Fibroblast of lung (primary cell): ENCODE results near the gene ZFTA. TPM values are rescaled to one million over a fixed set of nuclear protein-coding genes. Genes with fewer than 3 reads are reported as not detected.
A peak's percentile ranks its signal among the peaks of the same experiment; 100 is the strongest.

Experiments
- DNase-seq, 2 donors: peaks; one replicate each; pipeline versions ENCODE4 v3.0.0 to v3.0.0-alpha.2; 2010; ENCODE audit warnings: low read depth in 2 of 2
- H2AFZ ChIP-seq: 2 replicates; pipeline ENCODE4 v1.5.1; 2012; ENCODE audit warnings: low read length, control low read depth, inconsistent platforms
- H3K27ac ChIP-seq: 2 replicates; pipeline ENCODE4 v1.5.1; 2011; ENCODE audit warnings: low read length, control low read depth; ENCODE audit not compliant: insufficient read depth
- H3K27me3 ChIP-seq: 2 replicates; pipeline ENCODE4 v1.5.1; 2011; ENCODE audit warnings: mild to moderate bottlenecking, low read length; ENCODE audit not compliant: control insufficient read depth, insufficient read depth
- H3K36me3 ChIP-seq: 2 replicates; pipeline ENCODE4 v1.5.1; 2011; ENCODE audit warnings: low read length; ENCODE audit not compliant: control insufficient read depth, insufficient read depth
- H3K4me1 ChIP-seq: 2 replicates; pipeline ENCODE4 v1.5.1; 2011; ENCODE audit warnings: low read length; ENCODE audit not compliant: control insufficient read depth, insufficient read depth; ENCODE audit errors: extremely low read depth
- H3K4me2 ChIP-seq: 2 replicates; pipeline ENCODE4 v1.5.1; 2011; ENCODE audit warnings: low read length, control low read depth; ENCODE audit not compliant: insufficient read depth; ENCODE audit errors: extremely low read depth
- H3K4me3 ChIP-seq, 4 experiments: fragments of 200-600 bp in 1 of 4; sonication (generic) in 1 of 4; replicated peaks in 1 of 4; 2 replicates each; pipeline ENCODE4 v1.5.1; 2011 to 2016; ENCODE audit warnings: low read length in 4 of 4, low read depth in 3 of 4, mild to moderate bottlenecking in 3 of 4, control low read depth in 2 of 4, inconsistent platforms in 1 of 4, mixed read lengths in 1 of 4; ENCODE audit not compliant: insufficient read depth in 1 of 4; ENCODE audit errors: control extremely low read depth in 1 of 4
- H3K79me2 ChIP-seq: 2 replicates; pipeline ENCODE4 v1.5.1; 2012; ENCODE audit warnings: mild to moderate bottlenecking, low read length, inconsistent platforms; ENCODE audit not compliant: control insufficient read depth, insufficient read depth
- H3K9ac ChIP-seq: 2 replicates; pipeline ENCODE4 v1.5.1; 2011; ENCODE audit warnings: mild to moderate bottlenecking, low read length, control low read depth; ENCODE audit not compliant: insufficient read depth
- H3K9me3 ChIP-seq: 2 replicates; pipeline ENCODE4 v1.5.1; 2012; ENCODE audit warnings: low read depth, low read length; ENCODE audit not compliant: control insufficient read depth, insufficient read depth
- H4K20me1 ChIP-seq: 2 replicates; pipeline ENCODE4 v1.5.1; 2011; ENCODE audit warnings: low read length; ENCODE audit not compliant: control insufficient read depth, insufficient read depth; ENCODE audit errors: extremely low read depth
- CTCF ChIP-seq, 2 donors: IDR thresholded peaks in 1 of 2; conservative IDR thresholded peaks in 1 of 2; 1 replicate in 1 of 2; 2 replicates in 1 of 2; pipeline ENCODE4 v1.5.1; 2011 to 2012; ENCODE audit warnings: low read length in 2 of 2, control low read depth in 1 of 2, inconsistent platforms in 1 of 2, low read depth in 1 of 2, mild to moderate bottlenecking in 1 of 2
- EZH2 ChIP-seq: IDR thresholded peaks from 2 replicates; pipeline ENCODE4 v1.5.1; 2012; ENCODE audit warnings: low read length, control low read depth, mild to moderate bottlenecking; ENCODE audit errors: missing control alignments
- polyA plus RNA-seq, 2 donors: library from polyadenylated mRNA; depleted of rRNA in 1 of 2; stranded (reverse) in 1 of 2; unstranded in 1 of 2; fragments of >200 nt; gene quantifications; 2 replicates each; pipeline ENCODE4 v1.2.1, GENCODE V29; 2011 to 2012; ENCODE audit warnings: missing spikeins in 1 of 2
- total RNA-seq: library from RNA; depleted of rRNA; stranded (reverse); fragments of >200 nt; gene quantifications from 2 replicates; pipeline ENCODE4 v1.2.1, GENCODE V29; 2014

ZFTA gene
- total and polyA plus RNA-seq, 2 donors (not counting 1 experiment from before 2014, with no cell fraction given) = 5.4 to 12.9 TPM

GRCh38 chr11:63756919-63757761 lies 11.4 kb downstream of the ZFTA start:
- Histone ChIP-seq H4K20me1 (no peaks in the 10 kb centered on the region), H3K27me3 (no peaks in the 10 kb centered on the region), H3K9ac (no peak overlapping the region), H2AFZ (no peak overlapping the region), H3K4me2 (no peak overlapping the region), H3K27ac (no peak overlapping the region), H3K36me3 (peaks cover 1% of the 10 kb centered on the region), H3K9me3 (no peaks in the 10 kb centered on the region), H3K79me2 (no peaks in the 10 kb centered on the region), H3K4me1 (peaks cover under 1% of the 10 kb centered on the region), H3K4me3 (no peak overlapping the region)
- no peak for DNase-seq
- TF ChIP-seq EZH2 = no peak
- TF ChIP-seq CTCF (conservative IDR thresholded peaks at IDR 0.05 in 1 of 2, IDR thresholded peaks at IDR 0.05 in 1 of 2; ENCODE audit: low read depth in 1 of 2, low read length in 2 of 2) = no peak

GRCh38 chr11:63749624-63750023 lies 19.0 kb downstream of the ZFTA start:
- H3K27ac ChIP-seq = no peak overlapping the region
- no peak overlapping the region for H3K4me3 ChIP-seq
- no peak overlapping the region for H3K4me2 ChIP-seq
- H3K36me3 ChIP-seq = no peaks in the 10 kb centered on the region
- no peaks in the 10 kb centered on the region for H3K9me3 ChIP-seq
- peaks cover 2% of the 10 kb centered on the region for H3K79me2 ChIP-seq
- no peak overlapping the region for H3K9ac ChIP-seq
- no peak overlapping the region for H2AFZ ChIP-seq
- no peaks in the 10 kb centered on the region for H3K27me3 ChIP-seq
- H4K20me1 ChIP-seq = no peaks in the 10 kb centered on the region
- TF ChIP-seq EZH2 = no peak
- no peak for TF ChIP-seq CTCF (conservative IDR thresholded peaks at IDR 0.05 in 1 of 2, IDR thresholded peaks at IDR 0.05 in 1 of 2; ENCODE audit: low read depth in 1 of 2, low read length in 2 of 2)
- no peaks in the 10 kb centered on the region for H3K4me1 ChIP-seq
- no peak for DNase-seq

- no peaks in the 10 kb centered on the region for H3K9me3 ChIP-seq
- no peaks in the 10 kb centered on the region for H3K4me1 ChIP-seq
- H3K27ac ChIP-seq = no peak overlapping the region
- H2AFZ ChIP-seq = no peak overlapping the region
- no peaks in the 10 kb centered on the region for H3K36me3 ChIP-seq
- H3K4me3 ChIP-seq = no peak overlapping the region
- H4K20me1 ChIP-seq = no peaks in the 10 kb centered on the region
- peak in 1 of 2 donors; percentile 73 for DNase-seq
- H3K4me2 ChIP-seq = no peak overlapping the region
- H3K79me2 ChIP-seq = peaks cover 2% of the 10 kb centered on the region
- TF ChIP-seq CTCF (conservative IDR thresholded peaks at IDR 0.05 in 1 of 2, IDR thresholded peaks at IDR 0.05 in 1 of 2; ENCODE audit: low read depth in 1 of 2, low read length in 2 of 2) = no peak
- no peak for TF ChIP-seq EZH2
- H3K9ac ChIP-seq = no peak overlapping the region
- H3K27me3 ChIP-seq = no peaks in the 10 kb centered on the region
Measured at GRCh38 chr11:63747011-63747410, 21.6 kb downstream of the ZFTA start.
